A673 (cell line): ENCODE data around the gene COL4A2.

Experiments used
- EZH2 ChIP-seq: fragments of 200-600 bp; sonication (generic); IDR thresholded peaks from 2 replicates; pipeline ENCODE4 v1.6.1; 2017; ENCODE audit warnings: borderline replicate concordance, low read depth, mild to moderate bottlenecking, mixed read lengths, antibody characterized with exemption, low read length; ENCODE audit not compliant: poor library complexity, severe bottlenecking
- TF ChIP-seq, protein P1 (sequence below): fragments of 300-800, 200-600 bp; sonication (generic); conservative IDR thresholded peaks from 2 replicates; pipeline ENCODE4 v1.5.1; 2017; ENCODE audit warnings: low read depth, mild to moderate bottlenecking, antibody characterized with exemption, low read length, moderate library complexity, mixed read lengths

DNA sequence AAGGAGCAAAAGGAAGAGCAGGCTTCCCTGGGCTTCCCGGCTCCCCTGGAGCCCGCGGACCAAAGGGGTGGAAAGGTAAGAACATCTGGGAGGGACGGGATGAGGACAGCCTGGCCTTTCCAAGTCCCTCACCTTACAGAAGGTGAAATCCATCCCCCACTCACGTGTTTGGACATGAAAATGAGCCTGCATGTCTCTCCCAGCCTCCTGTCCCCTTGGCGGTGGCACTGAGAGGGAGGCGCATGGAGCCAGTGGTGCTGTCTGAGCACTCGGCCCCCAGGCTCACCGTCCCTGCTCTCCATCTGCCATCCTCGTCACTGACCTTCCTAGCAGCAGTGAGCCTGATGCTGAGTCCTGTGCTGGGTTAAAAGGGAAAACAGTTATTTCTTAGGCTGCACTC is 150.3 kb downstream of the COL4A2 start:
- TF ChIP-seq EZH2, result no peak
- TF ChIP-seq, protein P1, sequence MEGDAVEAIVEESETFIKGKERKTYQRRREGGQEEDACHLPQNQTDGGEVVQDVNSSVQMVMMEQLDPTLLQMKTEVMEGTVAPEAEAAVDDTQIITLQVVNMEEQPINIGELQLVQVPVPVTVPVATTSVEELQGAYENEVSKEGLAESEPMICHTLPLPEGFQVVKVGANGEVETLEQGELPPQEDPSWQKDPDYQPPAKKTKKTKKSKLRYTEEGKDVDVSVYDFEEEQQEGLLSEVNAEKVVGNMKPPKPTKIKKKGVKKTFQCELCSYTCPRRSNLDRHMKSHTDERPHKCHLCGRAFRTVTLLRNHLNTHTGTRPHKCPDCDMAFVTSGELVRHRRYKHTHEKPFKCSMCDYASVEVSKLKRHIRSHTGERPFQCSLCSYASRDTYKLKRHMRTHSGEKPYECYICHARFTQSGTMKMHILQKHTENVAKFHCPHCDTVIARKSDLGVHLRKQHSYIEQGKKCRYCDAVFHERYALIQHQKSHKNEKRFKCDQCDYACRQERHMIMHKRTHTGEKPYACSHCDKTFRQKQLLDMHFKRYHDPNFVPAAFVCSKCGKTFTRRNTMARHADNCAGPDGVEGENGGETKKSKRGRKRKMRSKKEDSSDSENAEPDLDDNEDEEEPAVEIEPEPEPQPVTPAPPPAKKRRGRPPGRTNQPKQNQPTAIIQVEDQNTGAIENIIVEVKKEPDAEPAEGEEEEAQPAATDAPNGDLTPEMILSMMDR, result no peak
